Measurements from ENCODE around the gene HSPA1A.
"Not testable (repeated sequence)": the region's sequence is repeated elsewhere in the genome, so short reads cannot be mapped to it uniquely, and the experiment has no call there.

Gene HSPA1A

GRCh38 chr6:31862344-31863235, 47.2 kb downstream of the HSPA1A start, which contains the start of gene NEU1:
NEU1 (minus strand) TSS chr6:31862821; CDS start chr6:31862776, 45 bp downstream.
- H3K4me1 ChIP-seq (ENCODE audit: control extremely low read depth in 1 of 4, control insufficient read depth in 4 of 4, insufficient read depth in 4 of 4, low read length in 3 of 4): peaks cover 0 to 29% (median 19%) of the 10 kb centered on the region in 4 experiments
- no peaks in the 10 kb centered on the region for H3K27me3 ChIP-seq (replicated peaks in 2 of 5; ENCODE audit: control insufficient read depth in 4 of 5, insufficient read depth in 5 of 5, low read length in 4 of 5)
- under 1% methylated on average over 53 of the region's 64 CpGs for WGBS (ENCODE audit: insufficient coverage)
- peak within 1 kb of the TSS; percentile 69 to 96 (median 87) for H3K4me3 ChIP-seq (ENCODE audit: control insufficient read depth in 1 of 7, extremely low read depth in 1 of 7, insufficient read depth in 4 of 7, low read depth in 2 of 7, low read length in 6 of 7)
- DNase-seq: peak; percentile 100
- POLR2A ChIA-PET: interaction anchor here (0.6 to 2.2 kb wide), 9 partner anchors 10 to 210 kb away, joined by 3 to 18 read pairs (median 4); partner anchors contain the start of gene BAG6
- CTCF ChIA-PET: interaction anchor here (0.6 to 4.0 kb wide), 8 partner anchors 13 to 159 kb away, joined by 3 to 14 read pairs (median 3); partner anchors contain the start of gene ABHD16A
- peaks cover 9 to 33% (median 14%) of the 10 kb centered on the region in 4 experiments for H3K36me3 ChIP-seq (ENCODE audit: control insufficient read depth in 4 of 4, insufficient read depth in 4 of 4, low read length in 3 of 4)
- H3K27ac ChIP-seq (ENCODE audit: insufficient read depth in 1 of 2, low read depth in 1 of 2, low read length in 2 of 2, poor library complexity in 1 of 2, severe bottlenecking in 2 of 2): peak within 1 kb of the TSS; percentile 66 to 89
- no peaks in the 10 kb centered on the region for H3K9me3 ChIP-seq (ENCODE audit: control extremely low read depth in 1 of 5, control insufficient read depth in 4 of 5, insufficient read depth in 2 of 5, low read depth in 1 of 5, low read length in 4 of 5)

GRCh38 chr6:31864123-31864562, 48.8 kb downstream of the HSPA1A start:
- Histone ChIP-seq H3K4me1 (ENCODE audit: control extremely low read depth in 1 of 4, control insufficient read depth in 4 of 4, insufficient read depth in 4 of 4, low read length in 3 of 4) (peaks cover 0 to 29% (median 19%) of the 10 kb centered on the region in 4 experiments), H3K4me3 (ENCODE audit: control insufficient read depth in 1 of 7, extremely low read depth in 1 of 7, insufficient read depth in 4 of 7, low read depth in 2 of 7, low read length in 6 of 7) (peak overlapping the region; percentile 41 to 96 (median 85)), H3K36me3 (ENCODE audit: control insufficient read depth in 4 of 4, insufficient read depth in 4 of 4, low read length in 3 of 4) (peaks cover 7 to 23% (median 14%) of the 10 kb centered on the region in 4 experiments), H3K27ac (ENCODE audit: insufficient read depth in 1 of 2, low read depth in 1 of 2, low read length in 2 of 2, poor library complexity in 1 of 2, severe bottlenecking in 2 of 2) (peak overlapping the region in 1 of 2 experiments; percentile 89)
- 20% methylated on average over 8 of the region's 16 CpGs for WGBS (ENCODE audit: insufficient coverage)
- DNase-seq; H3K27me3 ChIP-seq (replicated peaks in 2 of 5; ENCODE audit: control insufficient read depth in 4 of 5, insufficient read depth in 5 of 5, low read length in 4 of 5); H3K9me3 ChIP-seq (ENCODE audit: control extremely low read depth in 1 of 5, control insufficient read depth in 4 of 5, insufficient read depth in 2 of 5, low read depth in 1 of 5, low read length in 4 of 5): not testable (repeated sequence)
- ChIA-PET CTCF (interaction anchor here (0.6 to 4.0 kb wide), 12 partner anchors 12 to 357 kb away, joined by 3 to 14 read pairs (median 3); partner anchors contain the start of gene ABHD16A), POLR2A (interaction anchor here (0.7 to 1.4 kb wide), 4 partner anchors 34 to 234 kb away, joined by 3 to 8 read pairs (median 5); partner anchors contain the start of gene EHMT2)

GRCh38 chr6:31864818-31865204, 49.5 kb downstream of the HSPA1A start:
- no peaks in the 10 kb centered on the region for H3K27me3 ChIP-seq (replicated peaks in 2 of 5; ENCODE audit: control insufficient read depth in 4 of 5, insufficient read depth in 5 of 5, low read length in 4 of 5)
- peaks cover 0 to 29% (median 19%) of the 10 kb centered on the region in 4 experiments for H3K4me1 ChIP-seq (ENCODE audit: control extremely low read depth in 1 of 4, control insufficient read depth in 4 of 4, insufficient read depth in 4 of 4, low read length in 3 of 4)
- no peaks in the 10 kb centered on the region for H3K9me3 ChIP-seq (ENCODE audit: control extremely low read depth in 1 of 5, control insufficient read depth in 4 of 5, insufficient read depth in 2 of 5, low read depth in 1 of 5, low read length in 4 of 5)
- H3K27ac ChIP-seq (ENCODE audit: insufficient read depth in 1 of 2, low read depth in 1 of 2, low read length in 2 of 2, poor library complexity in 1 of 2, severe bottlenecking in 2 of 2): no peak overlapping the region
- DNase-seq: no peak
- CTCF ChIA-PET: interaction anchor here (0.7 to 4.0 kb wide), 9 partner anchors 11 to 319 kb away, joined by 3 to 14 read pairs (median 5); partner anchors contain the start of gene ATP6V1G2
- 96% methylated on average over 6 of the region's 8 CpGs for WGBS (ENCODE audit: insufficient coverage)
- POLR2A ChIA-PET: interaction anchor here (0.8 to 1.4 kb wide), 3 partner anchors 29 to 65 kb away, joined by 3 to 8 read pairs (median 5); partner anchors contain the start of gene EHMT2
- peaks cover 3 to 16% (median 10%) of the 10 kb centered on the region in 4 experiments for H3K36me3 ChIP-seq (ENCODE audit: control insufficient read depth in 4 of 4, insufficient read depth in 4 of 4, low read length in 3 of 4)
- H3K4me3 ChIP-seq (ENCODE audit: control insufficient read depth in 1 of 7, extremely low read depth in 1 of 7, insufficient read depth in 4 of 7, low read depth in 2 of 7, low read length in 6 of 7): peak overlapping the region in 1 of 7 experiments; percentile 88

- H3K27ac ChIP-seq (ENCODE audit: insufficient read depth in 1 of 2, low read depth in 1 of 2, low read length in 2 of 2, poor library complexity in 1 of 2, severe bottlenecking in 2 of 2): no peak overlapping the region
- no peak for DNase-seq
- ChIA-PET CTCF (interaction anchor here (0.7 to 4.0 kb wide), 7 partner anchors 11 to 319 kb away, joined by 3 to 14 read pairs (median 5); partner anchors contain the start of gene ATP6V1G2), POLR2A (interaction anchor here (0.8 kb wide), 1 partner anchor 30 kb away, joined by 5 read pairs; no protein-coding TSS in a partner anchor)
- WGBS (ENCODE audit: insufficient coverage): 98% methylated on average over 20 of the region's 21 CpGs
- H3K27me3 ChIP-seq (replicated peaks in 2 of 5; ENCODE audit: control insufficient read depth in 4 of 5, insufficient read depth in 5 of 5, low read length in 4 of 5): no peaks in the 10 kb centered on the region
- H3K4me1 ChIP-seq (ENCODE audit: control extremely low read depth in 1 of 4, control insufficient read depth in 4 of 4, insufficient read depth in 4 of 4, low read length in 3 of 4): peaks cover 0 to 29% (median 19%) of the 10 kb centered on the region in 4 experiments
- no peak overlapping the region for H3K4me3 ChIP-seq (ENCODE audit: control insufficient read depth in 1 of 7, extremely low read depth in 1 of 7, insufficient read depth in 4 of 7, low read depth in 2 of 7, low read length in 6 of 7)
- no peaks in the 10 kb centered on the region for H3K9me3 ChIP-seq (ENCODE audit: control extremely low read depth in 1 of 5, control insufficient read depth in 4 of 5, insufficient read depth in 2 of 5, low read depth in 1 of 5, low read length in 4 of 5)
- peaks cover 0 to 10% (median 4%) of the 10 kb centered on the region in 4 experiments for H3K36me3 ChIP-seq (ENCODE audit: control insufficient read depth in 4 of 4, insufficient read depth in 4 of 4, low read length in 3 of 4)
These were observed 50.1 kb downstream of the HSPA1A start for GRCh38 chr6:31865205-31866118.
